K562 (cell line): ENCODE results near the gene ATP6V1G1. TPM values are rescaled to one million over a fixed set of nuclear protein-coding genes. Genes with fewer than 3 reads are reported as not detected.

ENCODE experiments used
- ETV5 ChIP-seq: sonication (generic); formaldehyde crosslinking; IDR thresholded peaks from 2 replicates; pipeline ENCODE4 v1.4.0; 2020; ENCODE audit warnings: low read depth, mild to moderate bottlenecking, missing genetic modification reagents
- KDM1A ChIP-seq, 2 experiments: fragments of 450-650 bp; IDR thresholded peaks; 2 replicates each; pipeline ENCODE4 v1.6.1; 2016; ENCODE audit warnings: mild to moderate bottlenecking in 2 of 2
- POLR2AphosphoS5 ChIP-seq: IDR thresholded peaks from 2 replicates; pipeline ENCODE4 v1.6.1; 2011; ENCODE audit warnings: mild to moderate bottlenecking, low read depth, low read length, moderate library complexity; ENCODE audit not compliant: control insufficient read depth, insufficient read depth
- POLR2G ChIP-seq: fragments of 200-400 bp; formaldehyde crosslinking; IDR thresholded peaks from 2 replicates; pipeline ENCODE4 v1.6.1; 2017; ENCODE audit warnings: low read depth, mild to moderate bottlenecking, antibody characterized with exemption, low read length, moderate library complexity
- RBM14 ChIP-seq: fragments of 200-400 bp; formaldehyde crosslinking; IDR thresholded peaks from 2 replicates; pipeline ENCODE4 v1.6.1; 2018; ENCODE audit warnings: low read depth, mild to moderate bottlenecking, low read length, moderate library complexity, borderline replicate concordance; ENCODE audit not compliant: insufficient read depth
- RBM17 ChIP-seq: fragments of 200-400 bp; formaldehyde crosslinking; IDR thresholded peaks from 2 replicates; pipeline ENCODE4 v1.6.1; 2017; ENCODE audit warnings: low read depth, mild to moderate bottlenecking, low read length, borderline replicate concordance
- SAP30 ChIP-seq: fragments of 200-600 bp; sonication (generic); IDR thresholded peaks from 2 replicates; pipeline ENCODE4 v1.6.1; 2012; ENCODE audit warnings: borderline replicate concordance, low read depth, mild to moderate bottlenecking, moderate library complexity, low read length, control low read depth, inconsistent platforms; ENCODE audit not compliant: insufficient read depth, poor library complexity, severe bottlenecking
- ZNF695 ChIP-seq: fragments of 450-650 bp; formaldehyde crosslinking; IDR thresholded peaks from 2 replicates; pipeline ENCODE4 v1.4.0; 2020; ENCODE audit warnings: mild to moderate bottlenecking, moderate library complexity
- polyA plus RNA-seq, 8 experiments: library from polyadenylated mRNA; depleted of rRNA in 4 of 8; stranded (reverse) in 5 of 8; unstranded in 3 of 8; fragments of >200 nt; fragmentation: Nextera tagmentation in 2 of 8; fragmentation: Illumina TruSeq in 1 of 8; extraction: Ambion mirVana in 2 of 8; extraction: Trizol in 1 of 8; gene quantifications; 2 replicates each; pipeline versions ENCODE4 v1.2.1 to v1.2.3, GENCODE V29; 2011 to 2014; ENCODE audit warnings: inconsistent platforms in 1 of 8, missing spikeins in 1 of 8
- total RNA-seq, 7 experiments: library from RNA; depleted of rRNA in 6 of 7; stranded (reverse); fragments of >200 nt in 6 of 7; fragmentation: Illumina TruSeq in 2 of 7; extraction: Trizol in 2 of 7; gene quantifications; 2 replicates each; pipeline versions ENCODE4 v1.2.1 to v1.2.3, GENCODE V29; 2011 to 2021; ENCODE audit warnings: low replicate concordance in 1 of 7
- TF ChIP-seq, protein P1 (sequence below): IDR thresholded peaks from 2 replicates; pipeline ENCODE4 v1.6.1; 2014; ENCODE audit warnings: antibody characterized with exemption
- TF ChIP-seq, protein P2 (sequence below): fragments of 250-450 bp; sonication (Bioruptor Pico); IDR thresholded peaks from 2 replicates; pipeline ENCODE4 v1.5.0; 2021; ENCODE audit warnings: mild to moderate bottlenecking, borderline replicate concordance
- TF ChIP-seq, protein P3 (sequence below): fragments of 450-650 bp; IDR thresholded peaks from 2 replicates; pipeline ENCODE4 v1.6.1; 2016; ENCODE audit warnings: low read depth
- TF ChIP-seq, protein P4 (sequence below): fragments of 450-650 bp; IDR thresholded peaks from 2 replicates; pipeline ENCODE4 v1.6.1; 2016; ENCODE audit warnings: antibody characterized with exemption

The ATP6V1G1 gene
- total and polyA plus RNA-seq, 9 of the 15 experiments (the other 6 are each of a cell fraction or from before 2014, with no cell fraction given): 88.4 to 492 (median 193) TPM

DNA sequence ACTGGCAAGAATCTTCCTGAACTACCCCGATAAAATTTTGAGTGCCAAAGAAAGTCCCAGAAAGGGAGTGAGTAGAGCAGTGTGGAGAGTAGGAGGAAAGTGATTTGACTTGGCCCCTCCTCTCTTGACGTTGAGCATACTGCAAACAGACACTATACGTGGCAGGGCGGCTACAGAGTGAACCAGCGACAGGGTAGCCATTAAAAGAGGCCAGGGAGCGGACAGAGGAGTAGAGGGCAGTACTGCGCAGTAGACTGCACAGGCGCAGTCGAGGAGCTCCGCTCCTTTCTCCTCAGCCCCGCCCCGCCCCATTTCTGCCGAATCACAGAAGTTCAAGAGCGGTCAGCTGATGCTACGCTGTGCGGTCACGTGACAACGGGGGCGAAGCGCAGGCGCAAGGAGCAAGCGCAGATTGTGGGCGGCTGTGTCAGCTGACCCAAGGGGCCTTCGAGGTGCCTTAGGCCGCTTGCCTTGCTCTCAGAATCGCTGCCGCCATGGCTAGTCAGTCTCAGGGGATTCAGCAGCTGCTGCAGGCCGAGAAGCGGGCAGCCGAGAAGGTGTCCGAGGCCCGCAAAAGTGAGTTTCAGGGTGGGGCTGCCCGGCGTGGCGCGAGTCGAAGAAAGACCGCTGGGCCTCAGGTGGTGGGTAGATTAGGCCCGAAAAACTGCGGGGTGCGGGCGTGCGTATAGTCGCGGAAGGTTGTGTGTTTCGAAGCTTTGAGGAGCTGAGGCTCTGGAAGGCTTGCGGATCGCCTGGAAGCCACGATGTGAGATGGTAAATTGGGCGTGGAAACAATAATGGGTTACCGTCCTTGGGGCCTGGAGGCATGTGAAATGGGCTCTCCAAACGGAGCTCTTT is at the start of gene ATP6V1G1 (continued):
- TF ChIP-seq, protein P1, sequence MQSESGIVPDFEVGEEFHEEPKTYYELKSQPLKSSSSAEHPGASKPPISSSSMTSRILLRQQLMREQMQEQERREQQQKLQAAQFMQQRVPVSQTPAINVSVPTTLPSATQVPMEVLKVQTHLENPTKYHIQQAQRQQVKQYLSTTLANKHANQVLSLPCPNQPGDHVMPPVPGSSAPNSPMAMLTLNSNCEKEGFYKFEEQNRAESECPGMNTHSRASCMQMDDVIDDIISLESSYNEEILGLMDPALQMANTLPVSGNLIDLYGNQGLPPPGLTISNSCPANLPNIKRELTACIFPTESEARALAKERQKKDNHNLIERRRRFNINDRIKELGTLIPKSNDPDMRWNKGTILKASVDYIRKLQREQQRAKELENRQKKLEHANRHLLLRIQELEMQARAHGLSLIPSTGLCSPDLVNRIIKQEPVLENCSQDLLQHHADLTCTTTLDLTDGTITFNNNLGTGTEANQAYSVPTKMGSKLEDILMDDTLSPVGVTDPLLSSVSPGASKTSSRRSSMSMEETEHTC: peak; percentile 96
- TF ChIP-seq, protein P2, sequence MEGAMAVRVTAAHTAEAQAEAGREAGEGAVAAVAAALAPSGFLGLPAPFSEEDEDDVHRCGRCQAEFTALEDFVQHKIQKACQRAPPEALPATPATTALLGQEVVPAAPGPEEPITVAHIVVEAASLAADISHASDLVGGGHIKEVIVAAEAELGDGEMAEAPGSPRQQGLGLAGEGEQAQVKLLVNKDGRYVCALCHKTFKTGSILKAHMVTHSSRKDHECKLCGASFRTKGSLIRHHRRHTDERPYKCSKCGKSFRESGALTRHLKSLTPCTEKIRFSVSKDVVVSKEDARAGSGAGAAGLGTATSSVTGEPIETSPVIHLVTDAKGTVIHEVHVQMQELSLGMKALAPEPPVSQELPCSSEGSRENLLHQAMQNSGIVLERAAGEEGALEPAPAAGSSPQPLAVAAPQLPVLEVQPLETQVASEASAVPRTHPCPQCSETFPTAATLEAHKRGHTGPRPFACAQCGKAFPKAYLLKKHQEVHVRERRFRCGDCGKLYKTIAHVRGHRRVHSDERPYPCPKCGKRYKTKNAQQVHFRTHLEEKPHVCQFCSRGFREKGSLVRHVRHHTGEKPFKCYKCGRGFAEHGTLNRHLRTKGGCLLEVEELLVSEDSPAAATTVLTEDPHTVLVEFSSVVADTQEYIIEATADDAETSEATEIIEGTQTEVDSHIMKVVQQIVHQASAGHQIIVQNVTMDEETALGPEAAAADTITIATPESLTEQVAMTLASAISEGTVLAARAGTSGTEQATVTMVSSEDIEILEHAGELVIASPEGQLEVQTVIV (CRISPR knock-in tag): no peak
- TF ChIP-seq SAP30: peak; percentile 42
- peak; percentile 29; the same call in 1 of the 2 replicates for TF ChIP-seq ZNF695
- TF ChIP-seq KDM1A (IDR thresholded peaks at IDR 0.05): no peak
- no peak for TF ChIP-seq RBM14
- TF ChIP-seq RBM17: no peak
- TF ChIP-seq ETV5 (CRISPR knock-in tag): peak; percentile 55; the same call in 1 of the 2 replicates
- TF ChIP-seq, protein P3, sequence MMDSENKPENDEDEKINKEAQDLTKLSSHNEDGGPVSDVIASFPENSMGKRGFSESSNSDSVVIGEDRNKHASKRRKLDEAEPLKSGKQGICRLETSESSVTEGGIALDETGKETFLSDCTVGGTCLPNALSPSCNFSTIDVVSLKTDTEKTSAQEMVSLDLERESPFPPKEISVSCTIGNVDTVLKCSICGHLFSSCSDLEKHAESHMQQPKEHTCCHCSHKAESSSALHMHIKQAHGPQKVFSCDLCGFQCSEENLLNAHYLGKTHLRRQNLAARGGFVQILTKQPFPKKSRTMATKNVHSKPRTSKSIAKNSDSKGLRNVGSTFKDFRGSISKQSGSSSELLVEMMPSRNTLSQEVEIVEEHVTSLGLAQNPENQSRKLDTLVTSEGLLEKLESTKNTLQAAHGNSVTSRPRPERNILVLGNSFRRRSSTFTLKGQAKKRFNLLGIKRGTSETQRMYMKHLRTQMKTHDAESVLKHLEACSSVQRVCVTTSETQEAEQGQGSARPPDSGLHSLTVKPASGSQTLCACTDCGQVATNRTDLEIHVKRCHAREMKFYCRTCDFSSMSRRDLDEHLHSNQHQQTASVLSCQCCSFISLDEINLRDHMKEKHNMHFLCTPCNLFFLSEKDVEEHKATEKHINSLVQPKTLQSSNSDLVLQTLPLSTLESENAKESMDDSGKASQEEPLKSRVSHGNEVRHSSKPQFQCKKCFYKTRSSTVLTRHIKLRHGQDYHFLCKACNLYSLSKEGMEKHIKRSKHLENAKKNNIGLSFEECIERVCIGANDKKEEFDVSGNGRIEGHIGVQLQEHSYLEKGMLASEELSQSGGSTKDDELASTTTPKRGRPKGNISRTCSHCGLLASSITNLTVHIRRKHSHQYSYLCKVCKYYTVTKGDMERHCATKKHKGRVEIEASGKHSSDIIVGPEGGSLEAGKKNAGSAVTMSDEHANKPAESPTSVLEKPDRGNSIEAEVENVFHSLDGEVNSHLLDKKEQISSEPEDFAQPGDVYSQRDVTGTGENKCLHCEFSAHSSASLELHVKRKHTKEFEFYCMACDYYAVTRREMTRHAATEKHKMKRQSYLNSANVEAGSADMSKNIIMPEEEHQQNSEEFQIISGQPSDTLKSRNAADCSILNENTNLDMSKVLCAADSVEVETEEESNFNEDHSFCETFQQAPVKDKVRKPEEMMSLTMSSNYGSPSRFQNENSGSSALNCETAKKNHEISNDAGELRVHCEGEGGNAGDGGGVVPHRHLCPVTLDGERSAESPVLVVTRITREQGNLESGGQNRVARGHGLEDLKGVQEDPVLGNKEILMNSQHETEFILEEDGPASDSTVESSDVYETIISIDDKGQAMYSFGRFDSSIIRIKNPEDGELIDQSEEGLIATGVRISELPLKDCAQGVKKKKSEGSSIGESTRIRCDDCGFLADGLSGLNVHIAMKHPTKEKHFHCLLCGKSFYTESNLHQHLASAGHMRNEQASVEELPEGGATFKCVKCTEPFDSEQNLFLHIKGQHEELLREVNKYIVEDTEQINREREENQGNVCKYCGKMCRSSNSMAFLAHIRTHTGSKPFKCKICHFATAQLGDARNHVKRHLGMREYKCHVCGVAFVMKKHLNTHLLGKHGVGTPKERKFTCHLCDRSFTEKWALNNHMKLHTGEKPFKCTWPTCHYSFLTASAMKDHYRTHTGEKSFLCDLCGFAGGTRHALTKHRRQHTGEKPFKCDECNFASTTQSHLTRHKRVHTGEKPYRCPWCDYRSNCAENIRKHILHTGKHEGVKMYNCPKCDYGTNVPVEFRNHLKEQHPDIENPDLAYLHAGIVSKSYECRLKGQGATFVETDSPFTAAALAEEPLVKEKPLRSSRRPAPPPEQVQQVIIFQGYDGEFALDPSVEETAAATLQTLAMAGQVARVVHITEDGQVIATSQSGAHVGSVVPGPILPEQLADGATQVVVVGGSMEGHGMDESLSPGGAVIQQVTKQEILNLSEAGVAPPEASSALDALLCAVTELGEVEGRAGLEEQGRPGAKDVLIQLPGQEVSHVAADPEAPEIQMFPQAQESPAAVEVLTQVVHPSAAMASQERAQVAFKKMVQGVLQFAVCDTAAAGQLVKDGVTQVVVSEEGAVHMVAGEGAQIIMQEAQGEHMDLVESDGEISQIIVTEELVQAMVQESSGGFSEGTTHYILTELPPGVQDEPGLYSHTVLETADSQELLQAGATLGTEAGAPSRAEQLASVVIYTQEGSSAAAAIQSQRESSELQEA: no peak
- TF ChIP-seq POLR2G: peak; percentile 97
- TF ChIP-seq POLR2AphosphoS5: peak; percentile 84
- TF ChIP-seq, protein P4, sequence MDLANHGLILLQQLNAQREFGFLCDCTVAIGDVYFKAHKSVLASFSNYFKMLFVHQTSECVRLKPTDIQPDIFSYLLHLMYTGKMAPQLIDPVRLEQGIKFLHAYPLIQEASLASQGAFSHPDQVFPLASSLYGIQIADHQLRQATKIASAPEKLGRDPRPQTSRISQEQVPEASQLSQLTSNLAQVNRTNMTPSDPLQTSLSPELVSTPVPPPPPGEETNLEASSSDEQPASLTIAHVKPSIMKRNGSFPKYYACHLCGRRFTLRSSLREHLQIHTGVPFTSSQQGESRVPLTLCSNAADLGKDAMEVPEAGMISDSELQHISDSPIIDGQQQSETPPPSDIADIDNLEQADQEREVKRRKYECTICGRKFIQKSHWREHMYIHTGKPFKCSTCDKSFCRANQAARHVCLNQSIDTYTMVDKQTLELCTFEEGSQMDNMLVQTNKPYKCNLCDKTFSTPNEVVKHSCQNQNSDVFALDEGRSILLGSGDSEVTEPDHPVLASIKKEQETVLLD: peak; percentile 94
